HG03139 (cell line): ENCODE measurements around the gene OVCH2.
"Not testable (repeated sequence)": the region's sequence is repeated elsewhere in the genome, so short reads cannot be mapped to it uniquely, and the experiment has no call there.

Source experiments
- ATAC-seq: cut with Tn5 transposase; IDR thresholded peaks from one replicate; pipeline ENCODE4 v1.9.1; 2021; ENCODE audit not compliant: unreplicated experiment

OVCH2 gene

GRCh38 chr11:7672276-7672959, 33.9 kb downstream of the OVCH2 start:
- no peak for ATAC-seq

GRCh38 chr11:7671347-7672215, 34.7 kb downstream of the OVCH2 start:
- peak; percentile 36 for ATAC-seq

- ATAC-seq = no peak
Measured at GRCh38 chr11:7670641-7671040, 35.6 kb downstream of the OVCH2 start.

- no peak for ATAC-seq
Measured at GRCh38 chr11:7668911-7669310, 37.4 kb downstream of the OVCH2 start.

- no peak for ATAC-seq
Measured at GRCh38 chr11:7668464-7668863, 37.8 kb downstream of the OVCH2 start.

- ATAC-seq = no peak
Measured at GRCh38 chr11:7667460-7667859, 38.8 kb downstream of the OVCH2 start.

- ATAC-seq = no peak
Measured at GRCh38 chr11:7666292-7666866, 39.9 kb downstream of the OVCH2 start.

- peak; percentile 99 for ATAC-seq
Measured at GRCh38 chr11:7665473-7666291, 40.6 kb downstream of the OVCH2 start.

- ATAC-seq = no peak
Measured at GRCh38 chr11:7664867-7665266, 41.4 kb downstream of the OVCH2 start.

- not testable (repeated sequence) for ATAC-seq
Measured at GRCh38 chr11:7663531-7663930, 42.7 kb downstream of the OVCH2 start.

- no peak for ATAC-seq
Measured at GRCh38 chr11:7657306-7658025, 48.8 kb downstream of the OVCH2 start.

GRCh38 chr11:7656704-7657103, 49.6 kb downstream of the OVCH2 start:
- no peak for ATAC-seq

- ATAC-seq = no peak
Measured at GRCh38 chr11:7655253-7656217, 50.7 kb downstream of the OVCH2 start.

GRCh38 chr11:7654195-7654705, 52.0 kb downstream of the OVCH2 start:
- ATAC-seq = no peak

- ATAC-seq = no peak
Measured at GRCh38 chr11:7651700-7652099, 54.6 kb downstream of the OVCH2 start.

- ATAC-seq = no peak
Measured at GRCh38 chr11:7651140-7651551, 55.1 kb downstream of the OVCH2 start.

- no peak for ATAC-seq
Measured at GRCh38 chr11:7648264-7648663, 58.0 kb downstream of the OVCH2 start.

- ATAC-seq = no peak
Measured at GRCh38 chr11:7646866-7647265, 59.4 kb downstream of the OVCH2 start.

GRCh38 chr11:7645206-7645605, 61.1 kb downstream of the OVCH2 start:
- no peak for ATAC-seq
